Measurements from ENCODE around the gene WWTR1. TPM values are rescaled to one million over a fixed set of nuclear protein-coding genes. Genes with fewer than 3 reads are reported as not detected.
A peak's percentile ranks its signal among the peaks of the same experiment; 100 is the strongest.

WWTR1 gene
- total and polyA plus RNA-seq, 2 of the 4 experiments (the other 2 are of a cell fraction) = 38.9 to 65.3 TPM

DNA sequence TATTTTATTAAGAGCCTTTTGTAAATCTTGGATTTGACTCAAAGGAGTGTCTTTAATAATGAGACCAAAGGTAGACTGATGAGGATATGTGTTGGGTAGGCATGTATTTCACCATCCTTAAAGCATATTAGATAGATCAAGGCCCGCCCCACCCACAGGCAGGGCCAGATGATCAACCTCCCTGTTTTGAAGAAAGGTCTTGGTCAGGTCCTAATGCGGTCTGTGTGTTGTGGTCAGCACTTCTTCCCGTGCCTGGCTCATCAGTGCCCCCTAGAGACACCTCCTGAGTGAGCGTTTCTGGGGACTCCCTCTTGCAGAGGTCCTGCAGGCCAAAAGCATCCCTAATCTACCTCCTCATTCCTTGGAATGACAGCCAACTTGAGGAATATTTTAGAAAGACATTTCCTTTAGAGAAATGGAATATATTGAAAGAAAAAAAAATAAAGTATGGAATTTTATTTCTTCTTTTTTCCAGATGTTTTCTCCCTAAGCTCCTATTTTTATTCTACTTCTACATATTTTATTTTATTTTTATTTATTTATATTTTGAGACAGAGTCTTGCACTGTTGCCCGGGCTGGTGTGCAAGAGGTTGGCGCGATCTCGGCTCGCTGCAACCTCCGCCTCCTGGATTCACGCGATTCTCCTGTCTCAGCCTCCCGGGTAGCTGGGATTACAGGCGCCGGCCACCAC is 177.4 kb downstream of the WWTR1 start (continued):
- TF ChIP-seq RCOR1 (IDR thresholded peaks at IDR 0.05; ENCODE audit: insufficient replicate concordance, low read length) (peak; percentile 34), CEBPB (IDR thresholded peaks at IDR 0.05; ENCODE audit: low read depth, low read length) (peak; percentile 48)

DNA sequence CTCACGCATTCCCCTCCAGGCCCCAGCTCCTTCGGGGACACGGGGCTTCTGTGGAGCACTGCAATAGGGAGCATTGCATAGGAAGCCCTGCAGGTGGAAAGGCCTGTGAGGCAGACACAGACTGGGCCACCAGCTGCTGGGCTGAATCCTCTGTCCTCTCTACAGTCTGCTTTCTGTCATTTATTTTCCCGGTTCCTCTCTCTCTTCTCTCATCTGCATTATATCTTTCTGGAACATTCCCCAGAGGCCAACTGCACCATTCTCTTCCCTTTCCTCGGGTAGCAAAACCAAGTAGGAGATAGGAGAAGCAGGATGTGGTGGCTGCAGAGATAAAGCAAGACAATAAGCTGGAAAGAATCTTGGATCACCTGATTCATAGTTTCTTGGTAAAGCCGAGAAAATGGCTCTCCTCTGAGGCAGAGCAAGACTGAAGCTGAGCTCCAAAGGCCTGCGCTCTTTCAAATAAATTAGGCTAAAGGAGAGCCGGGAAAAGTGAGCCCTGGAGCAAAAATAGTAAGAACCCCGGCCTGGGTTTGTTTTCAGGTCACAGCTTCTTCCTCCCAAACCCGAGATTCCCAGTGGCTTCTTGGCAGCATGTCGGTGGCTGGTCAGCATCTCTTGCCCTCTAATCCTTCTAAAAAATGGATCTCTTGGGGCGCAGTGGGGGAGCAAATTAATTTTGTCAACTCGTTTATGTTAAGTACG is 178.1 kb downstream of the WWTR1 start:
- Histone ChIP-seq H2AFZ (replicated peaks; ENCODE audit: low read length, poor library complexity) (peak overlapping the region; percentile 6), H3K79me1 (ENCODE audit: low read depth in 1 of 2, low read length in 2 of 2) (no peaks in the 10 kb centered on the region), H4K8ac (ENCODE audit: low read depth in 2 of 2, low read length in 2 of 2) (peak overlapping the region; percentile 2 to 80; a peak in 3 of 4 replicates), H2BK15ac (ENCODE audit: low read depth, low read length) (peak overlapping the region; percentile 41; the same call in 2 of the 3 replicates), H4K5ac (ENCODE audit: low read depth, low read length) (peak overlapping the region; percentile 50), H3K18ac (ENCODE audit: low read depth, low read length) (peak overlapping the region; percentile 33), H3K27me3 (ENCODE audit: control insufficient read depth, insufficient read depth, low read length) (no peaks in the 10 kb centered on the region), H3K27ac (ENCODE audit: insufficient read depth, low read length) (peak overlapping the region; percentile 33), H3K4me2 (ENCODE audit: low read depth, low read length) (no peak overlapping the region), H3K23ac (ENCODE audit: low read depth, low read length) (no peak overlapping the region), H3K36me3 (ENCODE audit: control insufficient read depth, insufficient read depth, low read length) (no peaks in the 10 kb centered on the region), H3K4me1 (ENCODE audit: control insufficient read depth, insufficient read depth, low read length) (peaks cover 7% of the 10 kb centered on the region), H4K20me1 (ENCODE audit: insufficient read depth, low read length) (no peaks in the 10 kb centered on the region), H2BK20ac (ENCODE audit: low read depth, low read length) (peak overlapping the region; percentile 33), H2AK9ac (replicated peaks; ENCODE audit: low read depth, low read length, poor library complexity) (no peak overlapping the region), H4K91ac (ENCODE audit: insufficient read depth, low read depth, low read length) (peak overlapping the region; percentile 18), H3K9me3 (ENCODE audit: control insufficient read depth, insufficient read depth, low read length) (peaks cover 3% of the 10 kb centered on the region; the same call in 1 of the 2 replicates), H2BK120ac (ENCODE audit: low read depth, low read length) (peak overlapping the region; percentile 66), H3K9ac (ENCODE audit: low read depth, low read length) (0 out of 2 replicates have a peak overlapping the region, but pooled peaks have one; percentile 17), H3K4me3 (ENCODE audit: insufficient read depth, low read depth, low read length) (no peak overlapping the region), H3K56ac (ENCODE audit: extremely low read depth, insufficient read depth, low read length) (no peak overlapping the region; the same call in 1 of the 2 replicates), H3K4ac (ENCODE audit: low read depth, low read length) (peak overlapping the region; percentile 76), H2BK5ac (ENCODE audit: low read depth, low read length, poor library complexity, severe bottlenecking) (peak overlapping the region; percentile 41), H3K14ac (replicated peaks; ENCODE audit: low read depth, low read length) (peak overlapping the region; percentile 6; the same call in 1 of the 2 replicates), H2AK5ac (ENCODE audit: low read depth, low read length) (peak overlapping the region; percentile 51), H3K9me1 (ENCODE audit: insufficient read depth, low read length) (no peaks in the 10 kb centered on the region)
- ChIA-PET CTCF (interaction anchor here (0.6 to 2.3 kb wide), 10 partner anchors 9 to 585 kb away, joined by 3 to 8 read pairs (median 3); no protein-coding TSS in a partner anchor), POLR2A (ENCODE audit: unreplicated experiment) (no interaction called here)
- in situ Hi-C loops (cut with MboI; ENCODE audit: low sequenced_read_pairs) = loop anchor here (5.0 to 10.0 kb wide), 3 partner anchors 82 to 525 kb away; no protein-coding TSS in a partner anchor
- intact Hi-C loops (cut with micrococcal nuclease) = loop anchor here (1.0 to 2.0 kb wide), 4 partner anchors 86 to 359 kb away; no protein-coding TSS in a partner anchor
- DNase-seq = peak; percentile 31
- no CpG with 5 or more reads among the region's 14 CpGs for WGBS, 2 experiments (ENCODE audit: extremely low coverage in 2 of 2, insufficient read length in 1 of 2)
- no TSS peak for BruUV-seq (replicated peaks)
- ATAC-seq (ENCODE audit: low read depth) = peak; percentile 13; the same call in 1 of the 2 replicates
- TF ChIP-seq RCOR1 (IDR thresholded peaks at IDR 0.05; ENCODE audit: insufficient replicate concordance, low read length) = no peak
- no peak for TF ChIP-seq NFE2L2 (IDR thresholded peaks at IDR 0.05; ENCODE audit: low read depth, low read length)
- no peak for TF ChIP-seq RFX5 (IDR thresholded peaks at IDR 0.05; ENCODE audit: low read depth, low read length)
- TF ChIP-seq, protein P1, sequence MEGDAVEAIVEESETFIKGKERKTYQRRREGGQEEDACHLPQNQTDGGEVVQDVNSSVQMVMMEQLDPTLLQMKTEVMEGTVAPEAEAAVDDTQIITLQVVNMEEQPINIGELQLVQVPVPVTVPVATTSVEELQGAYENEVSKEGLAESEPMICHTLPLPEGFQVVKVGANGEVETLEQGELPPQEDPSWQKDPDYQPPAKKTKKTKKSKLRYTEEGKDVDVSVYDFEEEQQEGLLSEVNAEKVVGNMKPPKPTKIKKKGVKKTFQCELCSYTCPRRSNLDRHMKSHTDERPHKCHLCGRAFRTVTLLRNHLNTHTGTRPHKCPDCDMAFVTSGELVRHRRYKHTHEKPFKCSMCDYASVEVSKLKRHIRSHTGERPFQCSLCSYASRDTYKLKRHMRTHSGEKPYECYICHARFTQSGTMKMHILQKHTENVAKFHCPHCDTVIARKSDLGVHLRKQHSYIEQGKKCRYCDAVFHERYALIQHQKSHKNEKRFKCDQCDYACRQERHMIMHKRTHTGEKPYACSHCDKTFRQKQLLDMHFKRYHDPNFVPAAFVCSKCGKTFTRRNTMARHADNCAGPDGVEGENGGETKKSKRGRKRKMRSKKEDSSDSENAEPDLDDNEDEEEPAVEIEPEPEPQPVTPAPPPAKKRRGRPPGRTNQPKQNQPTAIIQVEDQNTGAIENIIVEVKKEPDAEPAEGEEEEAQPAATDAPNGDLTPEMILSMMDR (conservative IDR thresholded peaks at IDR 0.05; ENCODE audit: low read depth, low read length) = no peak
- dilution Hi-C loops (cut with HindIII; ENCODE audit: low sequenced_read_pairs, unreplicated experiment) = no loop called here

Measured in IMR-90 (cell line).